GM21381 (cell line): ENCODE results near the gene FAM168A.

Experiments used
- ATAC-seq: cut with Tn5 transposase; IDR thresholded peaks from one replicate; pipeline ENCODE4 v1.9.1; 2021; ENCODE audit warnings: mild to moderate bottlenecking, moderate library complexity; ENCODE audit not compliant: unreplicated experiment

The FAM168A gene

GRCh38 chr11:73563539-73564200 is 34.2 kb downstream of the FAM168A start:
- ATAC-seq = no peak

- no peak for ATAC-seq
Observed at GRCh38 chr11:73559743-73560142, 38.2 kb downstream of the FAM168A start.

- no peak for ATAC-seq
Observed at GRCh38 chr11:73556966-73557365, 40.9 kb downstream of the FAM168A start.

GRCh38 chr11:73555615-73556014 is 42.3 kb downstream of the FAM168A start:
- no peak for ATAC-seq

GRCh38 chr11:73554671-73555320 is 43.1 kb downstream of the FAM168A start:
- ATAC-seq = no peak

GRCh38 chr11:73553266-73553665 is 44.6 kb downstream of the FAM168A start:
- no peak for ATAC-seq

GRCh38 chr11:73551677-73552076 is 46.2 kb downstream of the FAM168A start:
- ATAC-seq = no peak

- no peak for ATAC-seq
Observed at GRCh38 chr11:73549376-73549775, 48.5 kb downstream of the FAM168A start.

GRCh38 chr11:73547706-73548595 is 50.0 kb downstream of the FAM168A start:
- ATAC-seq = no peak

- no peak for ATAC-seq
Observed at GRCh38 chr11:73542175-73542574, 55.7 kb downstream of the FAM168A start.

- ATAC-seq = no peak
Observed at GRCh38 chr11:73539506-73540084, 58.3 kb downstream of the FAM168A start.

GRCh38 chr11:73538381-73538872 is 59.5 kb downstream of the FAM168A start:
- ATAC-seq = no peak

- ATAC-seq = no peak
Observed at GRCh38 chr11:73537969-73538368, 59.9 kb downstream of the FAM168A start.

GRCh38 chr11:73536961-73537360 is 61.0 kb downstream of the FAM168A start:
- ATAC-seq = no peak

GRCh38 chr11:73532310-73532709 is 65.6 kb downstream of the FAM168A start:
- no peak for ATAC-seq

- ATAC-seq = no peak
Observed at GRCh38 chr11:73531386-73531785, 66.5 kb downstream of the FAM168A start.

- ATAC-seq = no peak
Observed at GRCh38 chr11:73530109-73530508, 67.8 kb downstream of the FAM168A start.

GRCh38 chr11:73529204-73529530 is 68.7 kb downstream of the FAM168A start:
- no peak for ATAC-seq

- no peak for ATAC-seq
Observed at GRCh38 chr11:73528483-73529203, 69.3 kb downstream of the FAM168A start.

- ATAC-seq = no peak
Observed at GRCh38 chr11:73528013-73528412, 69.9 kb downstream of the FAM168A start.

- no peak for ATAC-seq
Observed at GRCh38 chr11:73525611-73526010, 72.3 kb downstream of the FAM168A start.
